GM18867 (cell line): Measurements from ENCODE around the gene GPRC5B.

Experiments used
- ATAC-seq: cut with Tn5 transposase; IDR thresholded peaks from one replicate; pipeline ENCODE4 v1.9.1; 2021; ENCODE audit warnings: mild to moderate bottlenecking, moderate library complexity; ENCODE audit not compliant: unreplicated experiment

Gene GPRC5B

DNA sequence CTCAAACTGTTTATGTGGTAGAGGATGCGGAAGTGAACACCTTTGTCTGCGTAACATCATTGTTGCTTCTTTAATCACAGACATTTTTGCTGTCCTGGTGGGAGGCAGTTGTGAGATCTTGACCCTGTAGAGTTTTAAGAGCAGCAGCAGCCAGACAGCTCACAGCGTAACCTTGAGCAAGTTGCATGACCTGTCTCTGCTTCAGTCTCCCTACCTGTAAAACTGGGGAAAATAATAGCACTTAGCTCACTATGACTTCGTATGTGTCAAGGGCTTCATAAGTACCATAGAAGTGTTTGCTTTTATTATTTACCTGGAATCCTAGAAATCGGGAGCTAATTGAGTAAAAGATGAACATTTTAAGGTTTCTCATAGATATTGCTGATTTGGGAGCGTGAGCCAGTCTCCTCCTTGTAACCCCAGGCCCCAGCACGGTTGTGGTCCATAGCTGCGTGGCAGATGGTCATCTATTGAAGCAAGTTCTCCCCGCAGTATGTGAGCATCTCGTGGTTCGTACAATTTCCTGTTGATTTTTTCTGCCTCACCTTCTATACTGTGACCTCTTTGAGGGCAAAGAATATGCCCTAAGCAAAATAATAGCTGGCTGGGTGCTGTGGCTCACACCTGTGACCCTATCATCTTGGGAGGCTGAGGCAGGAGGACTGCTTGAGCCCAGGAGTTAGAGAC lies 34.4 kb downstream of the GPRC5B start:
- no peak for ATAC-seq

DNA sequence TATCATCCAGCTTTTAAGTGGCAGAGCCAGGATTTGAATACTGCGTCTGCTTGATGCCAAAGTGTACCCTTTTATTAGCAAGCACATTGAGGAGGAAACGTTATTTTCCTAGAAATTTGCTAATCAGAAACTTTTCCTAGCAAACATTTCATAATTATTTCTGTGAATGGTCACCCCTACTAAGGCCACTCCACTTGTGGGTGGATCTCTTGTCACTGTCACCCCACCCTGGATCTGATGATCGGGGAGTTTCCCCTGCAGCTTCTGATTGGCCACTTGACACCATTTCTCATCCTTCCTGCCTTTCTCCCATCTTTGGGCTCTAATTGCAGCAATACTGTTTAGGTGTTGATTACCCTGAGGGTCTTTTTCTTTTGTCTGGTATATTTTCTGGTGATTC lies 35.9 kb downstream of the GPRC5B start:
- no peak for ATAC-seq

DNA sequence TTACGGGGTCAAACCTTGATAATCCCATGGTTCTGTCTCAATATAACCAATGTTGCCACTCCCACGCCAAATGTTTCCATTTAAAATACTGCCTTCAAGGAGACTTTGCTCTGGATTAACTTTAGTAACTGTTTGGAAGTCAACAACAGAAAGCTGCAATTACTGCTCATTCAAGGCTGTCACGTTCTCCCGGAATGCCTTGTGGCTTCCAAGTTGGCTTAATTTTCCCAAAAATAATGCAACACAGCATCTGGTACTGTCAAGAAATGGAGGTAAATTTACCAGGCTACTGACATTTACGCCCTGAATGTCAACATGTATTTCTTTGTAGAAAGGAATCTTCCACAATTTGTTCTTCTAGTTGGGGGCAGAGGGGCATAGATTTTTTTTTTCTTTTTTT lies 38.2 kb downstream of the GPRC5B start:
- ATAC-seq = no peak

DNA sequence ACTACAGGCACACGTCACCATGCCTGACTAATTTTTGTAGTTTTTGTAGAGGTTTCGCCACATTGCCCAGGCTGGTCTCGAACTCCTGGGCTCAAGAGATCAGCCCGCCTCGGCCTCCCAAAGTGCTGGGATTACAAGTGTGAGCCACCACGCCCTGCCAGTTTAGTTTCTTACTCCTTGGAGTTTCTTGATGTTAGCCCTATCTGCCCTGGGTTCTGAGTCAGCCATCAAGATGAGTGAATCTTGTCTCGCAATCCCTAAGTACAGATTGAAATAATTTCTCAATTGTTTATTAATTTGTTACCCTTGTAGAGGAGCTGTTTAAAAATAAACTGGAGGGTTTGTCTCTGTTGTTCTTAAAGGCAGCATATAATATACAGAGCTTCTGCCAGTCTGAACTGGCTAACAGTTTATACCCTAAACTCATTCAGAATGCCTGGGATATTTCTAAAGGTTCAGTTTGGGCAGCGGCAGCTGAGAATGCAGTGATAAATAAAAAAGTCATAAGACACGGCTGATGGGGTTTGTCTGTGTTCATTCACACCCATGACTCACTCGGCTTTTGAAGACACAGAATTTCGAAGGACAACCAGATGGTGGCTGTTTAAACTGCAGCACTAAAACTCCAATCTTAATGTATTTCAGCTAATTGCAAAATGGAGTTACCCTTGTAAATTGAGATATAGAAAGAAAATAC lies 39.6 kb downstream of the GPRC5B start:
- ATAC-seq = no peak

DNA sequence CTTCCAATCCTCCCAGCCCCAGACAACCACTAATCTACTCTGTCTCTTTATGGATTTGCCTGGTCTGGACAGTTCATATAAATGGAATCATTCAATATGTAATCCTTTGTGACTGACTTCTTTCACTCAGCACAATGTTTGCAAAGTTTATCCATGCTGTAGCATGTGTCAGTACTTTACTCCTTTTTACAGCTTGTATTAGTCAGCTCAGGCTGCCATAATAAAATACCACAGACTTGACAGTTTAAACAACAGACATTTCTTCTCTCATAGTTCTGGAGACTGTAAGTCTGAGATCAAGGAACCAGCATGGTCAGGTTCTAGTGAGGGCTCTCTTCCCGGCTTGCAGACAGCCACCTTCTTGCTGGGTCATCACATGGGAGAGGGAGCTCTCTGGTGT lies 41.3 kb downstream of the GPRC5B start:
- ATAC-seq = no peak

DNA sequence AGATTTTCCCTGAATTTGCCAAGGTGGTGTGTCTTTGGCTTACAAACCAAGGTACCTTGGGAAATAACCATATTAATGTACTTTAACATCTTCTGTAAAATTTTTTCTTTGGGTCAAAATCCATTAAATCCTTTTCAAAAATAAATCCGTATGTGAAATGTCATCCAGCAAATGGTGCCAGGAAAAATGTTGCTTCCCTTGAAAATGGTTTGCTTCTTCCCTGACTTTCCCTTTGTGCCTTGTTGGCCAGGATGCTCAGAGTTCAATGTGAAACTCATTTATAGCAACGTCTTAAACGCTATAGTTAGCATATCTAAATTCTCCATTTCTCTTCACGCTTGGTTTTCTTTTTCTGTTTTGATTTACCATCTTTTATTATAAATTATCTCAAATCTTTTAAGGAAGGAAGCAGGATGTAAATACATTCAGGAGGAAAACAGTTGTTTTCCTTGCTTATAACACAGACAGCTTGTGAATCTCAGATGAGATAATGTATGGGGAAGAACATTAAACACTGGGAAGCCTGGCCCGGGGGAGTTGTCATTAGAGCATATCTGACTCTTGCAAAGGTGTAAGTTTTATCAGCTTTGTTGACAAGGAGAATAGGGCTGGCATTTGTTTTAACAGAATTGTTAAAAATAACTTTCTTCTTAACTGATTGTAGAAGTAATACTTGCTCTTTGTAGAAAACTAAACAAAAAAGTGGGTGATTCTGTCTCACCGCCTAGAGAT lies 42.1 kb downstream of the GPRC5B start:
- no peak for ATAC-seq

DNA sequence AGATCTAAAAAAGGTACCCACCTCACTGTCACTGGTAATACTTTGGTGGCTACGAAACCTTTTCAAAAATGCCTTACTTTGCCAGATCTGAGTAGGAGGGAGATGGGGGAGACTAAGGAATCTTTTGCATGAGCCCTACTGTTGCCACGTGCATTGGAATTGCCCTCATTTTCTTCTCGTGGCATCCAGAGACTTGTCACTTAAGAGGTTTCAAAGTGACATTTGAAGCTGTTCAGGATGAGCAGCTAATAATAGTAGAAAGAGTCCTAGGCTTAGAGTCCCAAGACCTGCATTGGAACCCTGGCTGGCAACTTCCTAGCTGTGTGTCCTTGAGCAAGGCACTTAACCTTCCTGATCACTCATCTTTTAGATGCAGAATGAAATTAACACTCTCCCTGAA lies 43.5 kb downstream of the GPRC5B start:
- ATAC-seq = no peak

DNA sequence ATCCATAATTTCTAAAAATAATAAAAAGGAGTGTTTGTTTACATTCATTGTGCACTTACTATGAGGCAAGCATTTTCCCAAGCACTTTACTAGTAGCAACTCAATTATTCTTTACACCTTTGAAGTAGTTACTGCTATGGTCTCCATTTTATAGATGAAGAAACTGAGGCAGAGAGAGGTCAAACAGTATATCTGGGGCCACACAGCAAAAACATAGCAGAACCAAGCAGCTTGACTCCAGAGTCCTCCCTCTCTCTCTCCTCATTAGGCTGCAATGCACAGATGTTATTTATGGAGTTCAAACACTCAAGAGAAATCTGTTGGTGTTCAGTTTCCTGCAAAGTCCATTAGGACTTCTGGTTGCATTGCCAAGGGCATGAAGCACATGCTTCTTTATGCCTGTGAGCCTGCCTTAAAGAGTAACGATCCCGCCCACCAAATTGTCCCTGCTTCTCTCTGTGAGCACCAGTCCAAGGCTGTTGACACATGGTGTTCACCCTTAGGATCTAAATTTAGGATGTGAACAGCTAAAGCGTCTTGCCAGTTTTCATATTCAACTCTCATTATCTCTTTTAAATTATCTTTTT lies 44.0 kb downstream of the GPRC5B start:
- ATAC-seq = no peak

DNA sequence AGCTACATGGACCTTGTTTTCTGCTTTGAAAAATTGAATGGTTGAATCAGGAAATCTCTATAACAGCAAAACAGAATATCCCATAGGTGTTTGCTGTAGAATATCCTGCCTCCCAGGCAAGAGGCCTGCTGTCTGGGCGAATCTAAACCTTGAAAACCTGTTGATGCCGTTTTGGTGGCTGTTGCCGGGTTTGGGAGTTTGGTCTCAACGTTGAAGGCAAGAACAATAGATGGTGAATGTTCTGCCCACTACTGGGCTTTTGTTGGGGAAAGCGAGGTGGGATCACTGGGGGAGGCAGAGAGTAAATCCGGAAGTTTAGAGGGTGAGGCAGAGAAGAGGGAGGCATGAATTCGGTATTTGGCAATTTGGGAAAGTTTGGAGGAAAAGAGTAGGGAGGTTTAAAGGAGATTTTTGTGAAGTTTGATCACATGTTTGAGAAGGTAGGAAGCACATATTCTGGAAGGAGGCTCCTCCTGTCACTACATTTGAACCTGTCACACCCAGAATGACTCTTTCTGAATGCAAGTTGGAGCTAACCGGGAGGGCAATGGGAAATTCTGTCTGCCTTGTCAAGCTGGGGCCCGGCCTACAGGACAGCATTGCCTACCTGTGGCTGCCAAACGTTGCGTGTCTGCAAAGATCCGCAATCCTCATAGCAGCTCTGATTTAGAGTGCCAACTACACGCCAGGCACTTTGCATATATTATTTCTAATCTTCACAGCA lies 46.5 kb downstream of the GPRC5B start:
- no peak for ATAC-seq

DNA sequence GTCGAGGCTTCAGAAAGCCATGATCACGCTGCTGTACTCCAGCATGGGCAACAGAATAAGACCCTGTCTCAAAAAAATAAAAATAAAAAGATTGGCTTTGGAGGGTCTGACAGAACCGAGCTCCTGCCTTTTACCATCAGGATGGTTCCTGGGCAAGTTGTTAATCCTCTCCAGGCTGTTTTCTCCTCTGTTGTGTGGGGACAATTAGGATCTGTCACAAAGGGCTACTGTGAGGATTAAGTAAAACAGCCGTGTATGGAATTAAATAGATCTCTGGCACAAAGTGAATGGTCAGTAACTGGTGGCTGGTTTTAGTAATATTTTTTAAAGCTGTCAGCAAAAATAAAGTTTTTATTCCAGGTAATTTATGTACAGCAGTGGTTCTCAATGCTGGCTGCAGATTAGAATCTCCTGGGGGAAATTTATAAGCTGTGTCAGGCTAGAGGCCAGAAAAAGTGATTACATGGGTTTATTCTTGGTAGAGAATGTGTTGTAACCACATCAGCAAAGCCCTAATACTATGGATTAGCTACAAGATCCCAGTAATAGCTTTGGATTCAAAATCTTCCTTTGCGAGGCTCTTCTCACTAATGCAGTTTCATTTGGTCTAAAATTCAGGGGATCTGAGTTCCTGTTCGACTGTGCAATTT lies 47.2 kb downstream of the GPRC5B start:
- no peak for ATAC-seq

DNA sequence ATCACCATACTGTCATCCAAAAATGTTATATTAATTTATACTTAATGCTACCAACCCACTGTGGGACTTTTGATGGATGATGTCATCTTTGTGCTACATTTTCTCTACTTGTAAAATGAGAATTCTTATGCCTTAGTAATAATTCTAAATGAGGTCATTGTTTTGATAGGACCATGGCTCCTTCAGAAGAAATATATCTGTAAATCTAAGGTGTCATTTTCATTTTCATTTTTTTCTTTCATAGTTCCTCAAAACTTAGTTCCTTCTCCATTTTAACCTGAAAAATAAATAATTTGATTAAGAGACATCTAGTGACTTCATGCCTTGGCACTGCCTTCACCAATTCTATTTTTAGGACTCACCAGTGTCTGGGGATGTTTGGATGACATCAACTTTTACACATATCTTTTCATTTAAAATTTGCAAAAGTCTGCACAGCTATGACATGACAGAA lies 48.7 kb downstream of the GPRC5B start:
- no peak for ATAC-seq

DNA sequence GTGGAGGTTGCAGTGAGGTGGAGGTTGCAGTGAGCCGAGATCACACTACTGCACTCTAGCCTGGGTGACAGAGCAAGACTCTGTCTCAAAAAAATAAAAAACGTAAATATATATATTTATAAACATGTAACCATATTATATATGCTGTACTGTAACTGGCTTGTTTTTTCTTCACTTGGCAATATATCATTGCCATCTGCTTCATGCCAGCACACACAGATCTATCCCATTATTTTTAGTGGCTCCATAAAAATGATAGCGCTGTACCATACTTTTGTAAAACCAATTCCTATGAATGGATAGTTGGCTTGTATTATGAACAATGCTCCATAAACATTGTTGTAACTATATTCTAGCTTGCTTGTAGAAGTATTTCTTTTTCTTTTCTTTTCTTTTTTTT lies 49.5 kb downstream of the GPRC5B start:
- ATAC-seq = no peak

DNA sequence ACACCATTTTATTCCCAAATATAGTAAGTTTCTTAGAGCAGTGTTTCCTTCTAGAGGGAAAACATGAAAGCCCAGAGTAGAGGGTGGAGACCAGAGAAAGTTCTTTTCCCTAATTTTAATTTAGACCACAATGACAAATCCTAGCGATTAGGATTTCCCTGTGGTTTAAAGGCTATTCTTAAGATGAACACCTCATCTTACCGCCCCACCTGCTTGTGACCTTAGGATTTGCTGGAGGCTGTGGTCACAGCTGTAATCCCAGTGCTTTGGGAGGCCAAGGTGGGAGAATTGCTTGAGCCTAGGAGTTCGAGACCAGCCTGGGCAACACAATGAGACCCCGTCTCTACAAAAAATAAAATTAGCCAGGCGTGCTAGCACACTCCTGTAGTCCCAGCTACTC lies 51.1 kb downstream of the GPRC5B start:
- ATAC-seq = no peak

DNA sequence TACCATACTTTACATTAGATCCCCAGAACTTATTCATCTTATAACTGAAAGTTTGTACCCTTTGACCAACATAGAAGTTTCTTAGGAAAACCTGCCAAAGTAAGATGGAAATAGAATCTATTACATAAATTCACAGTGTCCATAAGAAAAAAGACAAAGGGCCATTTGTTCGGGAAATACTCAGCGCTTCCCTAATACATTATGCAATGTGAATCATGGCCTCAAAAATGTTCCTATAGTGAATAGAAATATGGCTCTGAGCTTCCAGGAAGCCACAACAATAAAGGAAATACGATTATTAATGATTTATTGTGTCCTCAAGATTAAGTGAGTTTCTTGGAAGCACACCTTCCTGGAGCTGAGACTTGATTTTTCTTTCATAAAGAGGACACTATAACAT lies 51.5 kb downstream of the GPRC5B start:
- no peak for ATAC-seq

DNA sequence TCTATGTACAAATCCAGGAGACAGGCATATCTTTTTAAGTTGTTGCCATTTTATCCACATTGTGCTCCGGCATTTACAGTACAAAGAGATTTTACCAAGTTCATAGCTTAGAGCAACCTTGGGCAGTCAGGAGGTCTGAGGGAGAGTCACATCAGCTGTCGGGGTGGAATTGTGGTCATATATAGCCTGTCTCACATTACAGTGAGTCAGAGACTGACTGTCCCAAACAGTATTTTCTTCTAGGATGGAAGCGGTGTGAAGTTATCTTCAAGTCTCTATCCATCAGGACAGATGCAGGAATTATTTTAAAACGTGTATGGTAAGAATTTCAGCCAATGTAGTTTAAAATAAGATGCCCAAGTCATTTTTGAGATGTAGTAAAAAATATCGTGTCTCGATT lies 53.0 kb downstream of the GPRC5B start:
- ATAC-seq = no peak

DNA sequence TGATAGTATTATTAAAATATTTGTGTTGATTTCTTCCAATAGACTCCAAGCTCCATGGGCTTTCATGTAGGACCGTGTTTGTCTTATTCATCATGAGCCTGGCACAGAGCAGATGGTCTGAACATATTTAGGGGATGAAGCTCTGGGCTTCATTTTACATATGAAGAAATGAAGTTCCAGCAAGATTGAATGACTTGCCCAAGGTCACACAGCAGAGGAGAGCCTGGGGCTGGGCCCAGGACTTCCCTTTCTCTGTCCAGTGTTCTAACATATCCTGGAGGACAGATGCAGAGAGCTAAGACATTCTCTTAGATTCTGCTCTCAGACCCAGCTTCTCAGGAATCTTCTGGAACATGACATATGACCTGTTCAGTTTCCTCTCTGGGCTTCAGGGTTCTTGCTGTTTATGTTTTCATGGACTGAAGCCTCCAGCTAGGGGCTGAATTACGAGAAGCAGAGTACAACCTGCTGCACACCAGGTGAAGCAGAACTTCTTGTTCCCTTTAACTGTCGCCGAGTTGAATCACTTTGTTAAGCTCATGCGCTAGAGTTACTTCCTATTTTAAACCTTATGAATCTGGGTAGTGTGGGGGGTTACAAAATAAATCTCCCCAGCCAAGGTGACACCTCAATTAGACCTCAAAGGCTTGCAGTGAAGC lies 53.6 kb downstream of the GPRC5B start:
- no peak for ATAC-seq

DNA sequence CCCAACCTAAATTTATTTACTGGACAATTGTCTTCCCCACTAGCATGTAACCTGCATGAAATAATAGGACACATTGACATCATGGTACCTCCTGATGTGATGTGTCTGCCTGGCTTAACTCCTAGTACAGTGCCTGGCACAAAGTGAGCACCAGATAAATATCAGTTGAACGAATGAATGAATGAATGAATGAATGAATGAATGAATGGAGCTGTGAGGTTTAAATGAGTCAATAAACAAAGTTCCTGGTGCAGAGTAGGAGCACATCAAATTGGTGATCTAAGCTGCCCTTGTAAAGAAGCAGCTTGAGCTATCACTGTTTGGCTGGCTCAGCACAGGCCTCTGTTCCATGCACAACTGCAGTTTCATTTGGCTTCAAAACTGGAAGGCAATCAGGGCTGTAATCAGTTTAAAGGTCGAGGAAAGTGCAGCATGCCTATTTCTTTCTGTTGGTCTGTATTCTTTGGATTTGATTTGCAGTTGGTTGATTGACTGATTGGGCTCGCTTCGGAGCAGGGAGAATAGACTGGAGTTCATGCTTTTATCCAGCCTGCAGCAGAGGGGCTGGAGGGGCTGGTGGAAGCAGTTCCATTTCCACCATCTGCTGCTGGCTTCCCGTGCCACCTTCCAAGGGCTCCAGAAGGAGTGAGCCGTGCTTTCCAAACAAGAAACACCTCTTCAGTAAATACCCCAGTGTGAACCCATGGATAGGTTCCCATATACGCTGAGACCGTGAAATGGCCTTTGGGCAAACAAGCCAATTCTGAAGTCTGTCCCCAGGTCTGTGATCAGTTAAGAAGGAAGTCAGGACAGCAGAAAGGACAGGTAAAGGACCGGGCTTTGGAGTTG lies 54.6 kb downstream of the GPRC5B start:
- ATAC-seq = no peak

DNA sequence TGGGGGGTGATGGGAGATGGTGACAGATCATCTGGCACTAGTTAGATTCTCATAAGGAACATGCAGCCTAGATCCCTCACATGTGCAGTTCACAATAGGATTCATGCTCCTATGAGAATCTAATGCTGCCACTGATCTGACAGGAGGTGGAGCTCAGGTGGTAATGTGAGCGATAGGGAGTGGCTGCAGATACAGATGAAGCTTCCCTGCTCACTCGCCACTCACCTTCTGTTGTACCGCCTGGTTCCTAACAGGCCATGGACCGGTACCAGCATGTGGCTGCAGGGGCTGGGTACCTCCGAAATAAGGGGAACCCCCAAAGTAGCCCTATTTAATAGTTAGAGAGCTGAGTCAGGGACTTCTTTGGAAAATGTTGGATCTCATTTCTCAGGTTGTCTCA lies 60.4 kb downstream of the GPRC5B start:
- ATAC-seq = no peak

DNA sequence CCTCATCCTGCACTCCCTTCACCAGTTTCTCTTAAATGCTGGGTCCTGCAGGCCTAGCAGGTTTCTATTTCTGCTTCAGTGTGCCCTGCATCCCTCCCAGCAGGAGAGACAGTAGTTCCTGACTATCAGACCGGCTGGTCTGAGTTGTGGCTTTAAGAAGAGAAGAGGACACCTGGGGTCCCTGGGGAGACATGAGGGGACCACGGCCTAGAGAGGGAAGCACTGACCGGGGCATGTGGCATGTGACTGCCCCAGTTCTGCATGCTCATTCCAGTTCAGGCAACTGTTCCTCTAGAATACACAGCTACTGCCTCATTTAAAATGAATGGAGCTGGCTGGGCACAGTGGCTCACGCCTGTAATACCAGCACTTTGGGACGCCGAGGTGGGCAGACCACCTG lies 61.3 kb downstream of the GPRC5B start:
- no peak for ATAC-seq
